Astrocyte of the cerebellum (primary cell): ENCODE results near the gene HACD4.

Experiments used
- DNase-seq: peaks from one replicate; pipeline ENCODE4 v3.0.0-alpha.2; 2011; ENCODE audit warnings: low read depth
- H3K4me3 ChIP-seq: 2 replicates; pipeline ENCODE4 v1.5.1; 2011; ENCODE audit warnings: mild to moderate bottlenecking, low read depth, low read length, moderate library complexity
- CTCF ChIP-seq: IDR thresholded peaks from 2 replicates; pipeline ENCODE4 v1.5.1; 2012; ENCODE audit warnings: low read length, low read depth, moderate library complexity, mild to moderate bottlenecking; ENCODE audit errors: missing control alignments
- in situ Hi-C: cut with HindIII; loops from 2 replicates; pipeline ENCODE4 v1.10.0; 2017; ENCODE audit warnings: low sequenced_read_pairs

The HACD4 gene

GRCh38 chr9:21031091-21031807, at the start of gene HACD4:
Gene HACD4, minus strand, starts transcription at chr9:21031640. Its CDS starts 50 bp downstream, at chr9:21031590.
- peak within 1 kb of the TSS; percentile 41 for H3K4me3 ChIP-seq
- in situ Hi-C loops = no loop called here
- no peak for TF ChIP-seq CTCF
- DNase-seq = no peak

GRCh38 chr9:21080793-21081192, 49.4 kb upstream of the HACD4 start:
- in situ Hi-C loops = no loop called here
- TF ChIP-seq CTCF = no peak
- H3K4me3 ChIP-seq = no peak overlapping the region
- no peak for DNase-seq

GRCh38 chr9:21078702-21079101, 47.3 kb upstream of the HACD4 start:
- no peak for DNase-seq
- H3K4me3 ChIP-seq = no peak overlapping the region
- in situ Hi-C loops = no loop called here
- no peak for TF ChIP-seq CTCF

GRCh38 chr9:21077781-21078180, 46.3 kb upstream of the HACD4 start, which contains the start of gene IFNB1:
Gene IFNB1, minus strand, starts transcription at chr9:21077942. Its CDS starts 73 bp downstream, at chr9:21077869.
- in situ Hi-C loops = no loop called here
- no peak for DNase-seq
- no peak within 1 kb of the TSS for H3K4me3 ChIP-seq
- TF ChIP-seq CTCF = no peak

- H3K4me3 ChIP-seq = no peak overlapping the region
- TF ChIP-seq CTCF = peak; percentile 15
- in situ Hi-C loops = no loop called here
- DNase-seq = no peak
These were observed 44.0 kb upstream of the HACD4 start for GRCh38 chr9:21075484-21075883.

DNA sequence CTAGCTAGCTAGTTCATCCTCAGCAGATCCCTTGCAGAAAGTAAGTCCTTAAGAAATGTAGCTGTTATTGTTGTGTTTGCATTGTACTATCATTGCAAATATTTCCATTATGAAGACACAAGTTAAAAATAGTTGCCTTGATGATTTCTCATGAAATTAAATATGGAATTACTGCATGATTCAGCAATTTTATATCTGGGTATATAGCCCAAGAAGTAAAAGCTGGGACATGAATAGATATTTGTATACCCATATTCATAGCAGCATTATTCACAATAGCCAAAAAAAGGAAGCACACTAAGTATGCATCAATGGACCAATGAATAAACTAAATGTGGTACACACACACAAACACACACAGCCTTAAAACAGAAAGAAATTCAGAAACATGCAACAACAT, 39.5 kb upstream of the HACD4 start:
- DNase-seq = no peak
- no peak overlapping the region for H3K4me3 ChIP-seq
- TF ChIP-seq CTCF = no peak
- in situ Hi-C loops = no loop called here
